Colon (tissue), 2 donors: Measurements from ENCODE around the gene STX3.

Experiments
- FAIRE-seq: peaks from 2 replicates; lab custom pipeline; 2012; peaks lifted over from hg19 to GRCh38; lab: Jason Lieb, UNC
- donor health status: control.
- donor health status: control.

Gene STX3

GRCh38 chr11:59754859-59755700 lies at the start of gene STX3:
Gene STX3, plus strand, starts transcription at chr11:59755376. Its CDS starts 230 bp downstream, at chr11:59755606.
- no peak for FAIRE-seq

GRCh38 chr11:59706518-59707285 lies 48.5 kb upstream of the STX3 start:
- FAIRE-seq = no peak

GRCh38 chr11:59707371-59707770 lies 47.8 kb upstream of the STX3 start:
- no peak for FAIRE-seq

GRCh38 chr11:59708537-59708936 lies 46.6 kb upstream of the STX3 start:
- no peak for FAIRE-seq

- FAIRE-seq = no peak
Measured at GRCh38 chr11:59710136-59710847, 44.9 kb upstream of the STX3 start.

- FAIRE-seq = no peak
Measured at GRCh38 chr11:59713745-59714144, 41.4 kb upstream of the STX3 start, which contains the start of gene OR10V1. Gene OR10V1, minus strand, starts transcription at chr11:59713845. Its CDS starts 0 bp downstream, at chr11:59713845.

GRCh38 chr11:59716051-59716450 lies 39.1 kb upstream of the STX3 start:
- no peak for FAIRE-seq

- FAIRE-seq = no peak
Measured at GRCh38 chr11:59719556-59719955, 35.6 kb upstream of the STX3 start.

- FAIRE-seq = no peak
Measured at GRCh38 chr11:59724066-59724465, 31.1 kb upstream of the STX3 start.

- FAIRE-seq = no peak
Measured at GRCh38 chr11:59727426-59727825, 27.8 kb upstream of the STX3 start.

GRCh38 chr11:59728154-59728553 lies 27.0 kb upstream of the STX3 start:
- FAIRE-seq = no peak

- no peak for FAIRE-seq
Measured at GRCh38 chr11:59728913-59729312, 26.3 kb upstream of the STX3 start.

- FAIRE-seq = no peak
Measured at GRCh38 chr11:59729834-59730233, 25.3 kb upstream of the STX3 start.

GRCh38 chr11:59730896-59731565 lies 24.1 kb upstream of the STX3 start:
- FAIRE-seq = no peak

GRCh38 chr11:59746111-59746510 lies 9.1 kb upstream of the STX3 start:
- FAIRE-seq = no peak

GRCh38 chr11:59753650-59754493 lies 1.3 kb upstream of the STX3 start:
- FAIRE-seq = no peak

- no peak for FAIRE-seq
Measured at GRCh38 chr11:59754494-59754858, 700 bp upstream of the STX3 start.

GRCh38 chr11:59755701-59756557 lies 753 bp downstream of the STX3 start:
- no peak for FAIRE-seq

GRCh38 chr11:59756558-59756840 lies 1.3 kb downstream of the STX3 start:
- FAIRE-seq = no peak

- FAIRE-seq = no peak
Measured at GRCh38 chr11:59756845-59757244, 1.7 kb downstream of the STX3 start.
